Thyroid gland (tissue), 4 donors: ENCODE measurements around the gene PTGFRN. TPM values are rescaled to one million over a fixed set of nuclear protein-coding genes. Genes with fewer than 3 reads are reported as not detected.

Experiments used
- DNase-seq, 2 donors: peaks; one replicate each; pipeline ENCODE4 v3.0.0-alpha.2; 2019
- H3K27ac ChIP-seq, 3 donors: fragments of 200-600 bp; sonication (generic); 1 replicate in 2 of 3; 2 replicates in 1 of 3; pipeline ENCODE4 v1.5.1; 2016 to 2019; ENCODE audit warnings: mild to moderate bottlenecking in 1 of 3, moderate library complexity in 1 of 3
- H3K27me3 ChIP-seq: fragments of 200-600 bp; sonication (generic); one replicate; pipeline ENCODE4 v1.5.1; 2019
- H3K36me3 ChIP-seq, 2 donors: fragments of 200-600 bp; sonication (generic); one replicate each; pipeline ENCODE4 v1.5.1; 2016 to 2019
- H3K4me1 ChIP-seq, 2 donors: fragments of 200-600 bp; sonication (generic); one replicate each; pipeline ENCODE4 v1.5.1; 2017 to 2019
- H3K4me3 ChIP-seq, 3 donors: fragments of 200-600 bp; sonication (generic); replicated peaks in 1 of 3; 1 replicate in 2 of 3; 2 replicates in 1 of 3; pipeline ENCODE4 v1.5.1; 2016; ENCODE audit warnings: mild to moderate bottlenecking in 1 of 3
- H3K9me3 ChIP-seq: fragments of 200-600 bp; sonication (generic); one replicate; pipeline ENCODE4 v1.5.1; 2017
- CTCF ChIP-seq, 6 experiments: fragments of 200-600 bp in 3 of 6; fragments of 450-650 bp in 3 of 6; sonication (generic) in 3 of 6; IDR thresholded peaks; one replicate each; pipeline ENCODE4 v1.5.1; 2016 to 2019; ENCODE audit warnings: antibody characterized with exemption in 6 of 6, mild to moderate bottlenecking in 2 of 6, inconsistent platforms in 1 of 6, moderate library complexity in 1 of 6
- POLR2A ChIP-seq, 2 donors: fragments of 450-650 bp; IDR thresholded peaks; one replicate each; pipeline ENCODE4 v1.6.1; 2017; ENCODE audit warnings: antibody characterized with exemption in 2 of 2, mild to moderate bottlenecking in 2 of 2, moderate library complexity in 1 of 2
- WGBS, 2 donors: methylation state at CpG; one replicate each; pipeline ENCODE4 v1.1.5; 2017; 5-methylcytosine and 5-hydroxymethylcytosine counted together
- intact Hi-C: fragments of 100-400 bp; cut with DNase I; formaldehyde crosslinking; loops from one replicate; pipeline ENCODE4 v1.15.1; 2023
- total RNA-seq, 4 donors: library from RNA; depleted of rRNA; stranded (reverse); fragments of >200 nt; gene quantifications; one replicate each; pipeline ENCODE4 v1.2.3, GENCODE V29; 2016

The PTGFRN gene
- total RNA-seq, 4 donors from 2014 or later: 18.7 to 38.7 (median 27.6) TPM

GRCh38 chr1:116991918-116992317 lies 82.2 kb downstream of the PTGFRN start:
- 95 to 100% methylated on average over 1 of the region's 1 CpG for WGBS, 2 donors
- no peak overlapping the region for H3K4me3 ChIP-seq
- H3K27me3 ChIP-seq: no peaks in the 10 kb centered on the region
- DNase-seq: no peak
- no peak for TF ChIP-seq CTCF (IDR thresholded peaks at IDR 0.05)
- no peak for TF ChIP-seq POLR2A (IDR thresholded peaks at IDR 0.05)
- intact Hi-C loops: no loop called here
- no peaks in the 10 kb centered on the region for H3K9me3 ChIP-seq
- no peaks in the 10 kb centered on the region for H3K4me1 ChIP-seq
- peaks cover 0 to 4% of the 10 kb centered on the region in 2 donors for H3K36me3 ChIP-seq
- H3K27ac ChIP-seq: no peak overlapping the region

DNA sequence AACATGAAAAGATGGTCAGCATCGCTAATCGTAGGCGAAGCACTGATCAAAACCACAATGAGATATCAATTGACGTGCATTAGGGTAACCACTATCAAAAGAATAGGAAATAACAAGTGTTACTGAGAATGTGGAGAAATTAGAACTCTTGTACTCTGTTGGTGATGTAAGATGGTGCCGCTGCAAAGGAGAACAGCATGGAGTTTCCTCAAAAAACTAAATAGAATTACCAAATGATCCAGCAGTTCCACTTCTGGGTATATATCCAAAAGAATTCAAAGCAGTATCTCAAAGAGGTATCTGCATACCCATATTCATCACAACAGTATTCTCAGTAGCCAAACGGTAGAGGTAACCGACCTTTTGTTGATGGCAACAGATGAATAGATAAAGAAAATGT lies 83.6 kb downstream of the PTGFRN start:
- Histone ChIP-seq H3K4me3 (no peak overlapping the region), H3K27ac (no peak overlapping the region), H3K4me1 (no peaks in the 10 kb centered on the region), H3K27me3 (no peaks in the 10 kb centered on the region), H3K36me3 (peaks cover 0 to under 1% of the 10 kb centered on the region in 2 donors), H3K9me3 (no peaks in the 10 kb centered on the region)
- no peak for DNase-seq
- TF ChIP-seq CTCF (IDR thresholded peaks at IDR 0.05): no peak
- TF ChIP-seq POLR2A (IDR thresholded peaks at IDR 0.05): no peak
- intact Hi-C loops: no loop called here
- WGBS, 2 donors: 93 to 94% methylated on average over 7 of the region's 7 CpGs

DNA sequence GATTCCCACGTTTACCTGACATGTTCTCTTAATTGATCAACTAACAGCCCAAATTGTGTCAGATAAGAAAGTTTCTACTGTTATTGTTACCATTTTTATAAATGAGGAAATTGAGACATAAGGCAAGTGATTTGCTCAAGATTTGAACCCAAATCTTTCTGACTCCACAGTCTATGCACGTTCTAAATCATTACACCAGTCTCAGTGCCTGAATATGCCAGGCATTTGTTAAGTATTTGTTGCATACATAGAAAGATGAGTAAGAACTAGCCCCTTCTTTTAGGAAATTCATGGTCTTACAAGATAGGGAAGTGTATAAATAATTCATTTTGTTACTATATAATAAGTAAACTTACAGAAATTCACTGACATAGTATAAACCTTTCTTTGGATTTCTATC lies 84.7 kb downstream of the PTGFRN start:
- no peaks in the 10 kb centered on the region for H3K9me3 ChIP-seq
- H3K27me3 ChIP-seq: no peaks in the 10 kb centered on the region
- no peak overlapping the region for H3K4me3 ChIP-seq
- H3K36me3 ChIP-seq: no peaks in the 10 kb centered on the region
- no peak for DNase-seq
- 83 to 91% methylated on average over 2 of the region's 2 CpGs for WGBS, 2 donors
- no peak overlapping the region for H3K27ac ChIP-seq
- intact Hi-C loops: no loop called here
- no peak for TF ChIP-seq CTCF (IDR thresholded peaks at IDR 0.05)
- H3K4me1 ChIP-seq: no peaks in the 10 kb centered on the region

DNA sequence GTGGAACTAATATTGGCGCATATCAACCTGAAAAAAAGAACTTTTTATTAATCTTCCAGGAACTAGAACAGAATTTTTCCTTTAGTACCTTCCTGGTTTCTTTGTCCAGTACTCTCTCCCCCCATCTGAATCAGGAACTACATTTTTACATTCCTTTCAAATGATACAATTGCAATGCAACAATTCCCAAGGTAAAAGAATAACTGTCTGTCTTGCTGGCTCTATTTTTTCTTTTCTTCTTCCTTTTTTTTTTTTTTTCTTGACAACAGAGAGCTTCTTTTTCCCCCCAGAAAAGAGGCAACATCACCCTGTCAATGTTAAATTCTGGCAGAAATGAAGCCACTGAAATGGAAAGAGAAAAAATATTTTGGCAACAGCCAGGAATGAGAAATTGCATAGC lies 87.3 kb downstream of the PTGFRN start:
- 93 to 98% methylated on average over 1 of the region's 1 CpG for WGBS, 2 donors

DNA sequence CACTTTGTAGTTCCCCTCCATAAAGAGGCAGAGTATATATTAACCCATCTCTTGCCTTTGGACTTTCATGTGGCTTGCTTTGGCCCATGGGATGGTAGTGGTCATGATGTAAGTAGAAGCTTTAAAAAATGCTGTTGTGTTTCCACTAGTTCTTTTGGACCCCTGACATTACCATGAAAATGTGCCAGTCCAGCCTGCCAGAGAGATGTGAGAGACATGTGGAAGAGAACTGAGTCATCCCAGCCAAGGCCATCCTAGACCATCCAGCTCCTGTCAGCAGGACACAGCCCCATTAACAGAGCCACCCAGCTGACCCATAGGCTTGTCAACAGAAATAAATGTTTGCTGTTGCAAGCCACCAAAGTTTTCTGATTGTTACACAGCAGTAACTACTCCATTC lies 87.9 kb downstream of the PTGFRN start:
- H3K36me3 ChIP-seq: no peaks in the 10 kb centered on the region
- H3K27me3 ChIP-seq: no peaks in the 10 kb centered on the region
- H3K27ac ChIP-seq: no peak overlapping the region
- intact Hi-C loops: no loop called here
- H3K4me3 ChIP-seq: no peak overlapping the region
- H3K4me1 ChIP-seq: no peaks in the 10 kb centered on the region
- no peaks in the 10 kb centered on the region for H3K9me3 ChIP-seq
- no peak for DNase-seq
- TF ChIP-seq CTCF (IDR thresholded peaks at IDR 0.05) (no peak), POLR2A (IDR thresholded peaks at IDR 0.05) (no peak)

More for the DNA sequence above, 87.3 kb downstream of the PTGFRN start:
- no peaks in the 10 kb centered on the region for H3K27me3 ChIP-seq
- no peaks in the 10 kb centered on the region for H3K9me3 ChIP-seq
- no peak for TF ChIP-seq CTCF (IDR thresholded peaks at IDR 0.05)
- no peak for TF ChIP-seq POLR2A (IDR thresholded peaks at IDR 0.05)
- no peaks in the 10 kb centered on the region for H3K4me1 ChIP-seq
- H3K27ac ChIP-seq: no peak overlapping the region
- H3K4me3 ChIP-seq: no peak overlapping the region
- intact Hi-C loops: no loop called here
- DNase-seq: no peak
- H3K36me3 ChIP-seq: no peaks in the 10 kb centered on the region
